ENCODE results near the gene CSTF3. TPM values are rescaled to one million over a fixed set of nuclear protein-coding genes. Genes with fewer than 3 reads are reported as not detected.

Gene CSTF3
- total RNA-seq, 2 donors from 2014 or later, result 8.9 to 20.5 TPM

GRCh38 chr11:33062137-33062536 lies 99.1 kb downstream of the CSTF3 start:
- 65 to 75% methylated on average over 5 of the region's 5 CpGs for WGBS, 2 donors
- TF ChIP-seq, protein P1, sequence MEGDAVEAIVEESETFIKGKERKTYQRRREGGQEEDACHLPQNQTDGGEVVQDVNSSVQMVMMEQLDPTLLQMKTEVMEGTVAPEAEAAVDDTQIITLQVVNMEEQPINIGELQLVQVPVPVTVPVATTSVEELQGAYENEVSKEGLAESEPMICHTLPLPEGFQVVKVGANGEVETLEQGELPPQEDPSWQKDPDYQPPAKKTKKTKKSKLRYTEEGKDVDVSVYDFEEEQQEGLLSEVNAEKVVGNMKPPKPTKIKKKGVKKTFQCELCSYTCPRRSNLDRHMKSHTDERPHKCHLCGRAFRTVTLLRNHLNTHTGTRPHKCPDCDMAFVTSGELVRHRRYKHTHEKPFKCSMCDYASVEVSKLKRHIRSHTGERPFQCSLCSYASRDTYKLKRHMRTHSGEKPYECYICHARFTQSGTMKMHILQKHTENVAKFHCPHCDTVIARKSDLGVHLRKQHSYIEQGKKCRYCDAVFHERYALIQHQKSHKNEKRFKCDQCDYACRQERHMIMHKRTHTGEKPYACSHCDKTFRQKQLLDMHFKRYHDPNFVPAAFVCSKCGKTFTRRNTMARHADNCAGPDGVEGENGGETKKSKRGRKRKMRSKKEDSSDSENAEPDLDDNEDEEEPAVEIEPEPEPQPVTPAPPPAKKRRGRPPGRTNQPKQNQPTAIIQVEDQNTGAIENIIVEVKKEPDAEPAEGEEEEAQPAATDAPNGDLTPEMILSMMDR (IDR thresholded peaks at IDR 0.05), result no peak
- no peak for TF ChIP-seq POLR2A (IDR thresholded peaks at IDR 0.05)
- H3K27me3 ChIP-seq, result no peaks in the 10 kb centered on the region
- DNase-seq, result no peak
- ATAC-seq, result no peak
- H3K36me3 ChIP-seq (replicated peaks in 1 of 2; ENCODE audit: insufficient read depth in 1 of 2, low read depth in 2 of 2), result peaks cover 0 to 16% of the 10 kb centered on the region in 2 donors
- H3K9me3 ChIP-seq, result no peaks in the 10 kb centered on the region
- no peaks in the 10 kb centered on the region for H3K4me1 ChIP-seq
- H3K27ac ChIP-seq, result no peak overlapping the region
- H3K4me3 ChIP-seq, result no peak overlapping the region
- intact Hi-C loops (cut with DNase I), result no loop called here

GRCh38 chr11:33060271-33060670 lies 101.0 kb downstream of the CSTF3 start:
- Histone ChIP-seq H3K4me1 (no peaks in the 10 kb centered on the region), H3K9me3 (no peaks in the 10 kb centered on the region), H3K27me3 (no peaks in the 10 kb centered on the region), H3K4me3 (no peak overlapping the region), H3K27ac (no peak overlapping the region), H3K36me3 (replicated peaks in 1 of 2; ENCODE audit: insufficient read depth in 1 of 2, low read depth in 2 of 2) (peaks cover 0 to 14% of the 10 kb centered on the region in 2 donors)
- TF ChIP-seq POLR2A (IDR thresholded peaks at IDR 0.05), result no peak
- TF ChIP-seq, protein P1 (IDR thresholded peaks at IDR 0.05), result no peak
- 88 to 94% methylated on average over 2 to 3 of the region's 3 CpGs for WGBS, 2 donors
- intact Hi-C loops (cut with DNase I), result no loop called here
- DNase-seq (no peak), ATAC-seq (no peak)

- Histone ChIP-seq H3K4me1 (no peaks in the 10 kb centered on the region), H3K27me3 (no peaks in the 10 kb centered on the region), H3K36me3 (replicated peaks in 1 of 2; ENCODE audit: insufficient read depth in 1 of 2, low read depth in 2 of 2) (peaks cover 0 to 14% of the 10 kb centered on the region in 2 donors), H3K27ac (no peak overlapping the region), H3K4me3 (no peak overlapping the region), H3K9me3 (no peaks in the 10 kb centered on the region)
- no peak for ATAC-seq
- TF ChIP-seq, protein P1 (IDR thresholded peaks at IDR 0.05), result no peak
- TF ChIP-seq POLR2A (IDR thresholded peaks at IDR 0.05), result no peak
- intact Hi-C loops (cut with DNase I), result no loop called here
- no peak for DNase-seq
- WGBS, 2 donors, result 81 to 89% methylated on average over 5 of the region's 5 CpGs
Measured at GRCh38 chr11:33059331-33060007, 101.8 kb downstream of the CSTF3 start.

DNA sequence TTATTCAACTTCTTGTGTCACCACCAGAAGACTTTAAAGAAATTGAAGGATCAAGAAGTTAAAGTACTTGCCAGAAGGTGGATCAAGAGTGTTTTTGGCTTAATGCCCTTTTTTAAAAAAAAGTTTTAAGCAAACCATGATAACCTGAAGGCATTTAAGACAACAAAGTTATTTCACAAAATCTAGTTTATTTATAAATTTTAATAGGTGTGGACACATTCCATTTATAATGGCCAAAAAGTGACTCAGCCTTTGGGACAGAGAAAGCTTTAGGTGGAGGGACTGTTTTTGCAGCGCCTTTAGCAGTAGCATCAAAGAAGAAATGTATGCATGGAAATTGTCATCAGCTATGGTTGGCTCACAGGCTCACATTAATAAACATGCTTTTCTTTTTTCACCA lies 104.0 kb downstream of the CSTF3 start:
- Histone ChIP-seq H3K4me3 (no peak overlapping the region), H3K27me3 (no peaks in the 10 kb centered on the region), H3K9me3 (no peaks in the 10 kb centered on the region), H3K4me1 (no peaks in the 10 kb centered on the region), H3K27ac (no peak overlapping the region), H3K36me3 (replicated peaks in 1 of 2; ENCODE audit: insufficient read depth in 1 of 2, low read depth in 2 of 2) (peaks cover 0 to 14% of the 10 kb centered on the region in 2 donors)
- ATAC-seq, result no peak
- no peak for DNase-seq
- intact Hi-C loops (cut with DNase I), result no loop called here
- 92 to 97% methylated on average over 1 of the region's 1 CpG for WGBS, 2 donors
- TF ChIP-seq POLR2A (IDR thresholded peaks at IDR 0.05), result no peak
- TF ChIP-seq, protein P1 (IDR thresholded peaks at IDR 0.05), result no peak

DNA sequence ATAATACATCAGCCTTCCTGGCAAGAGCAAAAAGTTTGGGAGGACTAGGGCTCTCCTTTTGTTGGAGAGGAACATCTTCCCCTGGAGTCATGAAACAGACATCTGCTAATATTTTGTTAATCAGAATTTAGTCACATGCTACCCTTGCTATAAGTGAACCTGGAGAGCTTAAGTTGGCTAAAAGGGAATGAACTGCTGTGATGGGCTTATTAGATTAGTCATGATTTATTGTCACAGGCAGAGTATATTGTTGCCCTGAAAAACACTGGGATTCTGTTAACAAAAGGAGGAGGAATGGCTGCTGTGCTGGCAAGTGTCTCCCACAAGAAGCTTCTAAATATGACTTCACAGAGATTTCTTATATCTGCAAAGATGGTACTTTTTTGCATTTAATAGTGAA lies 105.9 kb downstream of the CSTF3 start:
- DNase-seq, result no peak
- H3K4me1 ChIP-seq, result no peaks in the 10 kb centered on the region
- no peak overlapping the region for H3K4me3 ChIP-seq
- TF ChIP-seq, protein P1 (IDR thresholded peaks at IDR 0.05), result no peak
- TF ChIP-seq POLR2A (IDR thresholded peaks at IDR 0.05), result no peak
- H3K27ac ChIP-seq, result no peak overlapping the region
- ATAC-seq, result no peak
- no peaks in the 10 kb centered on the region for H3K9me3 ChIP-seq
- H3K27me3 ChIP-seq, result no peaks in the 10 kb centered on the region
- H3K36me3 ChIP-seq (replicated peaks in 1 of 2; ENCODE audit: insufficient read depth in 1 of 2, low read depth in 2 of 2), result peaks cover 0 to 14% of the 10 kb centered on the region in 2 donors
- intact Hi-C loops (cut with DNase I), result no loop called here

All from body of pancreas (tissue), 4 donors.